ENCODE results near the gene SYNE1.
"Not testable (repeated sequence)": the region's sequence is repeated elsewhere in the genome, so short reads cannot be mapped to it uniquely, and the experiment has no call there.

SYNE1 gene

DNA sequence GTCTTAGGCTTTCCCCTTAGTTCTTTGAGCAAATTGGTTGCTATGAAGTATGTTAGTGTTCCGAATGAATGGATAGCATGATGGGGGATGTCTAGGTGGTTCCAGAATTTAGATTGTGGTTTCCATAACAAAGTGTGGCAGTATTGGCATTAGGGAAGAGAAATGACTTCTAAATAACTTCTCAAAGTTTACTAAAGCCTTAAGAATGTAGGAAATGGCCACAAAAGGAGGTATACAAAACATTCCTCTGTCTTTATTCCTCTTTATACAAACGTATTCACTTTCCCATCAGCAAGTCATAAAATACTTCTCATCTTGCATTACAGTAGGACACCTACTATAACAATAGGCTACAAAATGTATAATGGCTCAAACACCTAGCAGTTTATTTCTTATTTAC, 550.1 kb downstream of the SYNE1 start:
- no peak for DNase-seq

DNA sequence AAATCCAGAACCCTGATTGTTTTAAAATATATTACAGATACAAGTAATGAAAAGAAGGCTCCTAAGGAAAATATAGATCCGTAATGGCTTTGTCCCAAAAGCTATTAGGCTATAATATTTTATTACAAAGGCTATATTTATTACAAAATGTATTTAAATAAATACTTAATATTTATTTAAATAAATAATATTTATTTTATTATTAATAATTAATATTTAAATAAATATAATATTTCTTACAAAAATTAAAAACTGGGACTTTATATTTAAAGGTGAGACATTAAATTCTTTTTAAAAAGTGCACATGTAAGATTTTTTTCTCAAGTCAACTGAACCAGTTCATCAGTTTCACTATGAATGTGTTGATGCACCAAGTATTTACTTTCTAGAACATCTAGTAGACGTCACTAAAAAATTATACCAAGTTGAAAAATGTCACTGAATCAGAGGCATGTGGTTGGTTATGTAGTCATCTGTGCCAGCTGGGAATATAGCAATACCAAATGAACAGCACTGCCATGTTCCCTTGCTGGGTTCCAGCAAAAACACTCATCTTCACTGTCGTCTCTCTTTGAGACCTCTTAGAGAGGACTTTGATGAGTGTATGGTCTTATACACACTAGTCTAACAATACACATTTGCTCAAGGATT, 550.8 kb downstream of the SYNE1 start:
- no peak for DNase-seq

DNA sequence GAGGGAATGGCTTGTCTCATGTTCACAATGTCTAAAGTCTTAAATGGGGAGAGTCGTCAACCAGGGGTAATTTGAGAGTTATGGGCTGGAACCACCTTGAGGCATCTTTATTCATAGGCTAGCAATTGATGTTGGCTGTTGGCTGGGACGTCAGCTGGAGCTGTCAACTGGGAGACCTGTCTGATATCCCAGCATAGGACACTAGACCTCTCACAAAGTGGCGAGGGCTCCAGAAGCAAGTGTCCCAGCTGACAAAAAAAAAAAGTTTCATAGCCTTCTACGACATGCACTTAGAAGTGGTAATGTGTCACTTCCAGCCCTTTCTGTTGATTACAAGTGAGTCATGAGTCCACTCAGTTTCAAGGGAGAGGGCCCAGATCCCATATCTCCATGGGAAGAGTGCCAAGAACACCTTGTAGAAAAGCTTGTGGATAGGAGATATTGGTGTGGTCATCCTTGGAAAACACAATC, 551.7 kb downstream of the SYNE1 start:
- no peak for DNase-seq

- DNase-seq: no peak
These were observed 558.4 kb downstream of the SYNE1 start for GRCh38 chr6:152078804-152079203.

GRCh38 chr6:152078001-152078400, 559.2 kb downstream of the SYNE1 start:
- no peak for DNase-seq

DNA sequence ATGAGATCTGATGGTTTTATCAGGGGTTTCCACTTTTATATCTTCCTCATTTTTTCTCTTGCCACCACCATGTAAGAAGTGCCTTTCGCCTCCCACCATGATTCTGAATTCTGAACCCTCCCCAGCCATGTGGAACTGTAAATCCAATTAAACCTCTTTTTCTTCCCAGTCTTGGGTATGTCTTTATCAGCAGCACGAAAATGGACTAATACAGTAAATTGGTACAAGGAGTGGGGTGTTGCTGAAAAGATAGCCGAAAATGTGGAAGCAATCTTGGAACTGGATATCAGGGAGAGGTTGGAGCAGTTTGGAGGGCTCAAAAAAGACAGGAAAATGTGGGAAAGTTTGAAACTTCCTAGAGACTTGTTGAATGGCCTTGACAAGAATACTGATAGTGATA, 560.9 kb downstream of the SYNE1 start:
- not testable (repeated sequence) for DNase-seq

DNA sequence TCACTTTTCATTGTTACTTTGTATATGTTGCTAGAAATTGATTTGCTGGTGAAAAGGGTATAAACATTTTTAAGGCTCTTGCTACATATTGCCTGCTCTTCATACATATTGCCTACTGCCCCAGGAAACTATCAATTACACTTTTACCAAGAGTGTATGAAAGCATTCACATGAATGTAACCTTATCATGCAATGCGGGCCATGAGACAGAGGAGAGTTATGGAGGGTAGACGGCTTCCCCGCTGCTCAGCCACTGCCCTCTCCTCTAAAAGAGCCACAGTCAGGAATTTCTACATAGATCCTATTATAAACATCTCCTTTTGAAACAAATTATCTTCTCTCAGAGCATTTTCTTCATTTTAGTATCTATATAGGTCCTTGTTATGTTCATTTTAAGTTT, 565.3 kb downstream of the SYNE1 start:
- DNase-seq: no peak

Measured in stimulated activated CD4-positive, alpha-beta T cell treated with anti-CD3 and anti-CD28 coated beads, Interleukin-2, amount 100 ng/mL, for 24 hours (primary cell).